OCI-LY7 (cell line): Measurements from ENCODE around the gene EPHA10.

Source experiments
- CTCF ChIP-seq: fragments of 200-600 bp; sonication (generic); conservative IDR thresholded peaks from 2 replicates; pipeline ENCODE4 v1.5.1; 2014; ENCODE audit warnings: mild to moderate bottlenecking, antibody characterized with exemption, low read length, moderate library complexity, mixed read lengths
- EZH2phosphoT487 ChIP-seq: fragments of 200-600 bp; sonication (generic); IDR thresholded peaks from 2 replicates; pipeline ENCODE4 v1.6.1; 2018; ENCODE audit warnings: low read depth, borderline replicate concordance, mild to moderate bottlenecking, mixed run types, antibody characterized with exemption, low read length, moderate library complexity, mixed read lengths

GRCh38 chr1:37685722-37686121 lies 79.2 kb downstream of the EPHA10 start:
- TF ChIP-seq CTCF (no peak), EZH2phosphoT487 (no peak)
